IPS-15b (cell line): ENCODE results near the gene C12orf43.
"Not testable (repeated sequence)": the region's sequence is repeated elsewhere in the genome, so short reads cannot be mapped to it uniquely, and the experiment has no call there.

Experiments
- H3K27me3 ChIP-seq: one replicate; pipeline ENCODE4 v1.6.1; 2013; ENCODE audit warnings: low read length; ENCODE audit not compliant: control insufficient read depth, insufficient read depth
- H3K36me3 ChIP-seq: one replicate; pipeline ENCODE4 v1.6.1; 2013; ENCODE audit warnings: low read length; ENCODE audit not compliant: control insufficient read depth, insufficient read depth
- H3K4me1 ChIP-seq: one replicate; pipeline ENCODE4 v1.6.1; 2013; ENCODE audit warnings: mild to moderate bottlenecking, low read length; ENCODE audit not compliant: control insufficient read depth, insufficient read depth
- H3K4me3 ChIP-seq: one replicate; pipeline ENCODE4 v1.5.1; 2013; ENCODE audit warnings: low read depth, low read length
- H3K9ac ChIP-seq: one replicate; pipeline ENCODE4 v1.6.1; 2013; ENCODE audit warnings: low read depth, mild to moderate bottlenecking, low read length
- H3K9me3 ChIP-seq: one replicate; pipeline ENCODE4 v1.6.1; 2013; ENCODE audit warnings: mild to moderate bottlenecking, low read length; ENCODE audit not compliant: control insufficient read depth, insufficient read depth

Gene C12orf43

GRCh38 chr12:121048442-121048841, 32.2 kb upstream of the C12orf43 start:
- H3K27me3 ChIP-seq, result no peaks in the 10 kb centered on the region
- H3K4me3 ChIP-seq, result no peak overlapping the region
- no peak overlapping the region for H3K9ac ChIP-seq
- no peaks in the 10 kb centered on the region for H3K36me3 ChIP-seq
- no peaks in the 10 kb centered on the region for H3K9me3 ChIP-seq
- H3K4me1 ChIP-seq, result no peaks in the 10 kb centered on the region

GRCh38 chr12:121047400-121047799, 31.1 kb upstream of the C12orf43 start:
- H3K4me3 ChIP-seq, H3K36me3 ChIP-seq, H3K9me3 ChIP-seq, H3K4me1 ChIP-seq, H3K27me3 ChIP-seq, H3K9ac ChIP-seq: not testable (repeated sequence)

- H3K27me3 ChIP-seq, result no peaks in the 10 kb centered on the region
Observed at GRCh38 chr12:121043067-121043466, 26.8 kb upstream of the C12orf43 start.

GRCh38 chr12:121038861-121039668, 22.8 kb upstream of the C12orf43 start, which contains the start of gene OASL:
Gene OASL (minus strand): TSS chr12:121039246. CDS start chr12:121038971, 275 bp downstream.
- Histone ChIP-seq H3K4me3 (no peak within 1 kb of the TSS), H3K9me3 (no peaks in the 10 kb centered on the region), H3K36me3 (no peaks in the 10 kb centered on the region), H3K9ac (no peak within 1 kb of the TSS), H3K27me3 (no peaks in the 10 kb centered on the region), H3K4me1 (no peaks in the 10 kb centered on the region)

More at GRCh38 chr12:121043067-121043466, 26.8 kb upstream of the C12orf43 start:
- Histone ChIP-seq H3K36me3 (no peaks in the 10 kb centered on the region), H3K9me3 (no peaks in the 10 kb centered on the region), H3K4me3 (no peak overlapping the region), H3K4me1 (no peaks in the 10 kb centered on the region), H3K9ac (no peak overlapping the region)

GRCh38 chr12:121036810-121037326, 20.6 kb upstream of the C12orf43 start:
- Histone ChIP-seq H3K36me3 (no peaks in the 10 kb centered on the region), H3K9ac (no peak overlapping the region), H3K9me3 (no peaks in the 10 kb centered on the region), H3K4me3 (no peak overlapping the region), H3K27me3 (no peaks in the 10 kb centered on the region), H3K4me1 (no peaks in the 10 kb centered on the region)

GRCh38 chr12:121034616-121035305, 18.5 kb upstream of the C12orf43 start:
- no peaks in the 10 kb centered on the region for H3K4me1 ChIP-seq
- no peak overlapping the region for H3K4me3 ChIP-seq
- H3K36me3 ChIP-seq, result no peaks in the 10 kb centered on the region
- no peaks in the 10 kb centered on the region for H3K9me3 ChIP-seq
- no peak overlapping the region for H3K9ac ChIP-seq
- H3K27me3 ChIP-seq, result no peaks in the 10 kb centered on the region

GRCh38 chr12:121033625-121034349, 17.5 kb upstream of the C12orf43 start:
- Histone ChIP-seq H3K9me3 (no peaks in the 10 kb centered on the region), H3K27me3 (no peaks in the 10 kb centered on the region), H3K4me3 (no peak overlapping the region), H3K9ac (no peak overlapping the region), H3K36me3 (no peaks in the 10 kb centered on the region), H3K4me1 (no peaks in the 10 kb centered on the region)

GRCh38 chr12:121030576-121031212, 14.4 kb upstream of the C12orf43 start:
- no peaks in the 10 kb centered on the region for H3K36me3 ChIP-seq

GRCh38 chr12:121026274-121027045, 10.2 kb upstream of the C12orf43 start:
- H3K9me3 ChIP-seq, result no peaks in the 10 kb centered on the region
- no peak overlapping the region for H3K9ac ChIP-seq
- no peaks in the 10 kb centered on the region for H3K27me3 ChIP-seq
- H3K4me1 ChIP-seq, result no peaks in the 10 kb centered on the region
- no peak overlapping the region for H3K4me3 ChIP-seq
- H3K36me3 ChIP-seq, result no peaks in the 10 kb centered on the region

More at GRCh38 chr12:121030576-121031212, 14.4 kb upstream of the C12orf43 start:
- H3K27me3 ChIP-seq, result no peaks in the 10 kb centered on the region
- no peak overlapping the region for H3K4me3 ChIP-seq
- H3K9me3 ChIP-seq, result no peaks in the 10 kb centered on the region
- H3K4me1 ChIP-seq, result no peaks in the 10 kb centered on the region
- no peak overlapping the region for H3K9ac ChIP-seq

GRCh38 chr12:121025442-121026226, 9.3 kb upstream of the C12orf43 start:
- no peaks in the 10 kb centered on the region for H3K27me3 ChIP-seq
- H3K9ac ChIP-seq, result no peak overlapping the region
- H3K36me3 ChIP-seq, result no peaks in the 10 kb centered on the region
- H3K4me3 ChIP-seq, result no peak overlapping the region
- H3K4me1 ChIP-seq, result no peaks in the 10 kb centered on the region
- H3K9me3 ChIP-seq, result no peaks in the 10 kb centered on the region
